Ecto neural progenitor cell (in vitro differentiated cells): ENCODE measurements around the gene RAPGEFL1.
"Not testable (repeated sequence)": the region's sequence is repeated elsewhere in the genome, so short reads cannot be mapped to it uniquely, and the experiment has no call there.

ENCODE experiments used
- DNase-seq: peaks from one replicate; pipeline ENCODE4 v3.0.0-alpha.2; 2018; ENCODE audit warnings: low spot score

Gene RAPGEFL1

GRCh38 chr17:40209404-40210093, 32.3 kb downstream of the RAPGEFL1 start:
- DNase-seq = no peak

- DNase-seq = not testable (repeated sequence)
Observed at GRCh38 chr17:40213914-40214313, 36.6 kb downstream of the RAPGEFL1 start.

GRCh38 chr17:40218006-40218739, 40.9 kb downstream of the RAPGEFL1 start:
- DNase-seq = no peak

- peak; percentile 100 for DNase-seq
Observed at GRCh38 chr17:40218740-40219593, 41.7 kb downstream of the RAPGEFL1 start, which contains the start of gene WIPF2. Gene WIPF2, plus strand, starts transcription at chr17:40219304. Its CDS starts 37,156 bp downstream, at chr17:40256460.

GRCh38 chr17:40219594-40220338, 42.5 kb downstream of the RAPGEFL1 start:
- DNase-seq = no peak

GRCh38 chr17:40224718-40225550, 47.7 kb downstream of the RAPGEFL1 start:
- DNase-seq = no peak

GRCh38 chr17:40229146-40229545, 51.9 kb downstream of the RAPGEFL1 start:
- DNase-seq = not testable (repeated sequence)

- no peak for DNase-seq
Observed at GRCh38 chr17:40230670-40231069, 53.4 kb downstream of the RAPGEFL1 start.

GRCh38 chr17:40231928-40232327, 54.7 kb downstream of the RAPGEFL1 start:
- DNase-seq = not testable (repeated sequence)

GRCh38 chr17:40241252-40241834, 64.1 kb downstream of the RAPGEFL1 start:
- DNase-seq = no peak

GRCh38 chr17:40242774-40243173, 65.5 kb downstream of the RAPGEFL1 start:
- DNase-seq = no peak

GRCh38 chr17:40243761-40244160, 66.5 kb downstream of the RAPGEFL1 start:
- DNase-seq = no peak

GRCh38 chr17:40244255-40244654, 67.0 kb downstream of the RAPGEFL1 start:
- DNase-seq = no peak
